CD4-positive, alpha-beta T cell treated with Interleukin-21 for 1 hour (primary cell): ENCODE measurements around the gene SMTN.
A peak's percentile ranks its signal among the peaks of the same experiment; 100 is the strongest.

Source experiments
- DNase-seq: peaks from one replicate; pipeline ENCODE4 v3.0.0-alpha.2; 2020

The SMTN gene

GRCh38 chr22:31133911-31134310 is 52.8 kb downstream of the SMTN start:
- no peak for DNase-seq

GRCh38 chr22:31134688-31135087 is 53.6 kb downstream of the SMTN start:
- no peak for DNase-seq

GRCh38 chr22:31135706-31136105 is 54.6 kb downstream of the SMTN start:
- no peak for DNase-seq

- no peak for DNase-seq
Observed at GRCh38 chr22:31136155-31136554, 55.0 kb downstream of the SMTN start.

GRCh38 chr22:31136711-31137110 is 55.6 kb downstream of the SMTN start:
- DNase-seq = no peak

GRCh38 chr22:31137721-31138120 is 56.6 kb downstream of the SMTN start:
- no peak for DNase-seq

GRCh38 chr22:31138126-31138525 is 57.0 kb downstream of the SMTN start:
- no peak for DNase-seq

GRCh38 chr22:31139066-31139465 is 57.9 kb downstream of the SMTN start:
- no peak for DNase-seq

GRCh38 chr22:31139866-31140716 is 59.0 kb downstream of the SMTN start, which contains the start of gene PLA2G3:
PLA2G3 (minus strand) TSS chr22:31140508; CDS start chr22:31140354, 154 bp downstream.
- no peak for DNase-seq

- no peak for DNase-seq
Observed at GRCh38 chr22:31140746-31141145, 59.6 kb downstream of the SMTN start.

GRCh38 chr22:31141551-31141950 is 60.4 kb downstream of the SMTN start:
- no peak for DNase-seq

- no peak for DNase-seq
Observed at GRCh38 chr22:31142285-31142684, 61.2 kb downstream of the SMTN start.

GRCh38 chr22:31143038-31143437 is 61.9 kb downstream of the SMTN start:
- no peak for DNase-seq

GRCh38 chr22:31143537-31143936 is 62.4 kb downstream of the SMTN start:
- no peak for DNase-seq

- DNase-seq = no peak
Observed at GRCh38 chr22:31144223-31144622, 63.1 kb downstream of the SMTN start.

- no peak for DNase-seq
Observed at GRCh38 chr22:31148488-31148887, 67.4 kb downstream of the SMTN start.

GRCh38 chr22:31148953-31149627 is 68.0 kb downstream of the SMTN start:
- DNase-seq = peak; percentile 38

GRCh38 chr22:31150615-31151014 is 69.5 kb downstream of the SMTN start:
- no peak for DNase-seq

GRCh38 chr22:31151872-31152271 is 70.8 kb downstream of the SMTN start:
- no peak for DNase-seq

GRCh38 chr22:31153357-31153756 is 72.2 kb downstream of the SMTN start:
- DNase-seq = no peak
